GM18507 (cell line): ENCODE results near the gene CPT1C.

Experiments
- DNase-seq: peaks from one replicate; pipeline ENCODE4 v3.0.0; 2011; ENCODE audit warnings: low read depth; ENCODE audit not compliant: insufficient read length; ENCODE audit errors: extremely low spot score
- FAIRE-seq: peaks from 2 replicates; lab custom pipeline; 2011; peaks lifted over from hg19 to GRCh38; lab: Jason Lieb, UNC

CPT1C gene

GRCh38 chr19:49690656-49691242, at the start of gene CPT1C:
CPT1C (plus strand) TSS chr19:49691116; CDS start chr19:49692253, 1,137 bp downstream.
- FAIRE-seq (peak; percentile 9), DNase-seq (no peak)

- FAIRE-seq (peak; percentile 99), DNase-seq (peak; percentile 92)
Observed at GRCh38 chr19:49641688-49642491, 49.0 kb upstream of the CPT1C start, which contains the start of gene SCAF1. SCAF1 (plus strand) TSS chr19:49642209; CDS start chr19:49645027, 2,818 bp downstream.

- DNase-seq (no peak), FAIRE-seq (no peak)
Observed at GRCh38 chr19:49642492-49643035, 48.4 kb upstream of the CPT1C start.

- FAIRE-seq (peak; percentile 38), DNase-seq (no peak)
Observed at GRCh38 chr19:49643466-49643865, 47.5 kb upstream of the CPT1C start.

GRCh38 chr19:49645592-49645991, 45.3 kb upstream of the CPT1C start:
- DNase-seq (no peak), FAIRE-seq (no peak)

GRCh38 chr19:49645995-49646394, 44.9 kb upstream of the CPT1C start:
- DNase-seq = no peak
- no peak for FAIRE-seq

GRCh38 chr19:49646586-49646985, 44.3 kb upstream of the CPT1C start:
- DNase-seq (no peak), FAIRE-seq (no peak)

- DNase-seq = no peak
- no peak for FAIRE-seq
Observed at GRCh38 chr19:49651029-49651819, 39.7 kb upstream of the CPT1C start.

GRCh38 chr19:49651820-49652550, 38.9 kb upstream of the CPT1C start:
- DNase-seq (no peak), FAIRE-seq (no peak)

- FAIRE-seq = no peak
- DNase-seq = no peak
Observed at GRCh38 chr19:49652551-49653465, 38.1 kb upstream of the CPT1C start.

- FAIRE-seq (no peak), DNase-seq (no peak)
Observed at GRCh38 chr19:49653466-49653806, 37.5 kb upstream of the CPT1C start.

GRCh38 chr19:49654581-49654980, 36.3 kb upstream of the CPT1C start:
- no peak for FAIRE-seq
- no peak for DNase-seq

GRCh38 chr19:49655570-49656455, 35.1 kb upstream of the CPT1C start:
- FAIRE-seq (no peak), DNase-seq (no peak)

- FAIRE-seq (no peak), DNase-seq (no peak)
Observed at GRCh38 chr19:49656456-49657109, 34.3 kb upstream of the CPT1C start.

GRCh38 chr19:49657493-49658138, 33.3 kb upstream of the CPT1C start:
- DNase-seq (no peak), FAIRE-seq (no peak)

GRCh38 chr19:49658139-49658517, 32.8 kb upstream of the CPT1C start:
- FAIRE-seq = no peak
- no peak for DNase-seq
